ENCODE data around the gene DRGX.
A peak's percentile ranks its signal among the peaks of the same experiment; 100 is the strongest.

The DRGX gene

GRCh38 chr10:49395741-49396665 lies at the start of gene DRGX:
Gene DRGX (minus strand): TSS chr10:49396089. CDS start chr10:49395440, 649 bp downstream.
- DNase-seq: no peak

- DNase-seq: no peak
Measured at GRCh38 chr10:49444349-49444748, 48.5 kb upstream of the DRGX start.

- no peak for DNase-seq
Measured at GRCh38 chr10:49442863-49443262, 47.0 kb upstream of the DRGX start.

GRCh38 chr10:49441488-49442476 lies 45.9 kb upstream of the DRGX start:
- no peak for DNase-seq

GRCh38 chr10:49435225-49435624 lies 39.3 kb upstream of the DRGX start:
- no peak for DNase-seq

- no peak for DNase-seq
Measured at GRCh38 chr10:49433069-49433468, 37.2 kb upstream of the DRGX start.

GRCh38 chr10:49431426-49431825 lies 35.5 kb upstream of the DRGX start:
- DNase-seq: no peak

GRCh38 chr10:49429458-49429857 lies 33.6 kb upstream of the DRGX start:
- no peak for DNase-seq

- DNase-seq: no peak
Measured at GRCh38 chr10:49426490-49427360, 30.8 kb upstream of the DRGX start.

GRCh38 chr10:49419005-49419404 lies 23.1 kb upstream of the DRGX start:
- DNase-seq: no peak

- no peak for DNase-seq
Measured at GRCh38 chr10:49418328-49418727, 22.4 kb upstream of the DRGX start.

- DNase-seq: no peak
Measured at GRCh38 chr10:49418053-49418326, 22.1 kb upstream of the DRGX start.

- no peak for DNase-seq
Measured at GRCh38 chr10:49417311-49418052, 21.6 kb upstream of the DRGX start.

- no peak for DNase-seq
Measured at GRCh38 chr10:49415846-49416245, 20.0 kb upstream of the DRGX start.

- DNase-seq: no peak
Measured at GRCh38 chr10:49415109-49415508, 19.2 kb upstream of the DRGX start.

- no peak for DNase-seq
Measured at GRCh38 chr10:49414496-49414895, 18.6 kb upstream of the DRGX start.

- no peak for DNase-seq
Measured at GRCh38 chr10:49412571-49412970, 16.7 kb upstream of the DRGX start.

GRCh38 chr10:49410365-49411074 lies 14.6 kb upstream of the DRGX start:
- no peak for DNase-seq

- DNase-seq: no peak
Measured at GRCh38 chr10:49409755-49410154, 13.9 kb upstream of the DRGX start.

- peak; percentile 7 for DNase-seq
Measured at GRCh38 chr10:49408519-49409306, 12.8 kb upstream of the DRGX start.

Measured in activated CD4-positive, alpha-beta T cell treated with anti-CD3 and anti-CD28 coated beads, Interleukin-10, Interleukin-2, amounts not matched to agents 100 ng/mL and 50 ng/mL, durations not matched to agents 16 hours and 8 hours (primary cell).